Left renal pelvis (tissue), 4 donors: ENCODE measurements around the gene DGKG. TPM values are rescaled to one million over a fixed set of nuclear protein-coding genes. Genes with fewer than 3 reads are reported as not detected.

ENCODE experiments used
- DNase-seq, 4 donors: peaks; one replicate each; pipeline ENCODE4 v3.0.0-alpha.2; 2013; ENCODE audit warnings: low read depth in 4 of 4, low spot score in 3 of 4
- polyA plus RNA-seq, 4 donors: library from polyadenylated mRNA; unstranded; fragments of 120-200 nt; gene quantifications; one replicate each; pipeline ENCODE4 v1.2.1, GENCODE V29; 2013; ENCODE audit not compliant: insufficient read length in 4 of 4

The DGKG gene
- polyA plus RNA-seq, 4 donors = 0.39 to 0.56 (median 0.50) TPM

DNA sequence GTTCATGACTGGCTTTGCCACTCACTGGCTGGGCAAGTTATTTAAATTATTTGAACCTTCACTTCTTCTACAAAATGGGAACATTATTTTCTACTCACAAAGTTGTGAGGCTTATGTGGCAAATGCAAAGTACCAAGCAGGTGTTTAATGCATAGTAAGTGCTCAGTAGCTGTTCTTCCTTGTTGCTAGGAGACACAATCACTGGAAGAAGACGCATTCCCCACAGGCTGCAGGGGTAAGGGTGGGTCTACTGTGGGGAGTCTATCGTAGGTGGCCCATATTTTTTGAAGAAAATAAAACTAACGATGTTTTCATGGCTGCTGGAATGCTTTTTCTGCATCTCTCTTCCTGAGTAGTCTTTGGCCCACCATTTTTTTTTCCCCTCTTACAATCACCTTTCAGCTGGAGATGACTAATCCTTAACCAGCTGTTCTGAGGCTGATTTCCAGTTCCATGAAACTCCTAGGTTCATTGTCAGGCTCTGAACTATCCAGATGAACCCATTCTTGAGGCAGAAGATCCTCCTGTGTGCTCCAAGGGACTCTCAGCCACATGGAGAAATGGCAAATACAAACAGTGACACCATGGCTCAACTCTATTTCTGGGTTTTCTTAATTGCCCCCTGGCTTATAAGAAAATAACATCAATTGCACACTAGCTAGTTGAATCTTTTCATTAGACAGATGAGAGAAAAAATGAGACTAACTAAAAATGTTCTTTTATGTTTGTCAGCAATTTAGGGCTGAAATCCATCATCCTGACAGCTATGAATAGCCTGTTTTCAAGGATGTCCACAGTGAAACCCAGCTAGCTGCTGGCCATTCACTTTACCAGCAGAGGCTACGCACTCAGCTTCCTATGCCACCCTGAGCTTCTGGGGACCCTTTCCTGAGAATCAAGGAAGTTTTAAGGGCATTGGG lies 144.9 kb downstream of the DGKG start:
- DNase-seq = no peak

DNA sequence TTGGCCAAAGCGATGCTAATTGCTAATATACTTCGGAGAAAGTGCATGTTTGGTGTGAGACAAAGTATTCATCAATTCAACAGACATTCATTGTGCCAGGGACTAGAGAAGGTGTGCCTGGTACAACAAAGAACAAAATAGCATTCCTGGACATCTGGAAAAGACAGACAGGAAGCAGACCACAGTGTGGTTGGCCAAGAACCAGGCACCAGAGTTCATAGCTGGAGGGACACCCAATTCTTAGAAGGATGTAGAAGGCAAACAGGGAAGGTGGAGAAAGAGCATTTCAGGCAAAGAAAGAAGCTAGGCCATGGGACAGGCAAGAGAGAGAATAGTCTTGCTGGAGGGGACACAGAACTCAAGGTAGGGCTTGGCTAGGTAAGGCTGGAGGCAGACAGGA lies 147.4 kb downstream of the DGKG start:
- no peak for DNase-seq

DNA sequence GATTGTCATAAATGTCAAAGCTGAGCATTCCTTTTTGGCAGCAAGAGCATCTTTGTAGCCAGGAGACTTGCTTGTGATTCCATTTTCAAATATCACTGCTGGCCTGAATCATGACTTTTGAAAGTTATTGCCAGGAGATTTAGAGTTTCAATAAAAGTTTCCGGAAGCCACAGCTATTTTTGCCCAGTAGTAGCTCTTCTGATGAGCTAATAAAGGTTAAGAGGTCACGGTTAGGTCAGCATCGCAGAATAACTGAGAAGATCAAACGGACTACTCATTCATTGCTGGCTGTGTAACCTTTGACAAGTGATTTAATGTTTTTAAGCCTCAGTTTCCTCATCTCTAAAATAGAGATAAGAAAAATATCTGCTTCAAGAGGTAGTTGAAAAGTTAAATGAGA lies 148.1 kb downstream of the DGKG start:
- DNase-seq = no peak

DNA sequence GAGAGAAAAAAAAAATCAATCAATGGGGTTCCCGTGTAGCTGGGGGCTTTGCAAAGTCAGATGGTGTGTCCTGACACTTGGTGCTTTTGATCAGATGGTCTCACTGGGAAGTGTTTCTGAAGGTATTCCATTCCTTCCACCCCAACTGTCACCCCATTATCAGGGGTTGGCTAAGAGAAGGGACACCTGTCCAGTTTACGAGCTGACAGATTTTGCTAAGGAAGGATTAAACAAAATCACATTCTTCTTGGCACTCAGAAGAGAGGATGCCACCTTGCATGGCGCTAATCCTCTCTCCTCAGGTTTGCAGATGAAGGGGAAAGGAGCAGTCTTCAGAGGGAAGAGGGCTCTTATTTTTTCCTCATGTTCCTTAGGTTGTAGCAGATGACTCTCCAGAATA lies 149.4 kb downstream of the DGKG start:
- no peak for DNase-seq

DNA sequence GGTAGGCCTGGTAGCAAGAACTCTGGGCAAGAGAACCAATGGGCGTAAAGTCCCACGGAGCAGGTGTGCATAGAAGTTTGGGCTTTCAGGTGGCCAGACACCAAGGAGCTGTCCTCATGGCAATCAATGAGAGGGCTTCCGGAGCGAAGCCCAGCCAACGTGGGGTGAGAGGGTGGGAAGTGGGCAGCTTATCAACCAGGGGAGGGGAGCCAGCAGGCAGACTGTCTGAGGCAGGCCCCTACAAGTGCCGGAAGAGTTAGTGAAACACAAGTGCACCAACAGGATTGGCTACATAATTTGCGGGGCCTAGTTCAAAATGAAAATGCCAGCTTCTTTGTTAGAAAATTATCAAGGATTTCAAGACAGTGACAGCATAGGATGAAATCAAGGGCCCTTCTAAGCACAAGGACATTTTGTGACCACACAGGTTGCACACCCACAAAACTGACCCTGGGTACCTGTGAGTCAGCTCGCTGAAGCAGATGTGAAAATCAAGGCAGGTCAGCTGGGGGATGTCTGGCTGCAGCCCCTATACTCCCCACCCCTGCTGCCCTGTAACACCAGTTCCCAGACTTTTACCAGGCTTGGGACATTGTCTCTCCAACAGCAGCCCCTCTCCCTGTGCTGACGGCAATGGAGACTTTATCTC lies 151.1 kb downstream of the DGKG start:
- no peak for DNase-seq

DNA sequence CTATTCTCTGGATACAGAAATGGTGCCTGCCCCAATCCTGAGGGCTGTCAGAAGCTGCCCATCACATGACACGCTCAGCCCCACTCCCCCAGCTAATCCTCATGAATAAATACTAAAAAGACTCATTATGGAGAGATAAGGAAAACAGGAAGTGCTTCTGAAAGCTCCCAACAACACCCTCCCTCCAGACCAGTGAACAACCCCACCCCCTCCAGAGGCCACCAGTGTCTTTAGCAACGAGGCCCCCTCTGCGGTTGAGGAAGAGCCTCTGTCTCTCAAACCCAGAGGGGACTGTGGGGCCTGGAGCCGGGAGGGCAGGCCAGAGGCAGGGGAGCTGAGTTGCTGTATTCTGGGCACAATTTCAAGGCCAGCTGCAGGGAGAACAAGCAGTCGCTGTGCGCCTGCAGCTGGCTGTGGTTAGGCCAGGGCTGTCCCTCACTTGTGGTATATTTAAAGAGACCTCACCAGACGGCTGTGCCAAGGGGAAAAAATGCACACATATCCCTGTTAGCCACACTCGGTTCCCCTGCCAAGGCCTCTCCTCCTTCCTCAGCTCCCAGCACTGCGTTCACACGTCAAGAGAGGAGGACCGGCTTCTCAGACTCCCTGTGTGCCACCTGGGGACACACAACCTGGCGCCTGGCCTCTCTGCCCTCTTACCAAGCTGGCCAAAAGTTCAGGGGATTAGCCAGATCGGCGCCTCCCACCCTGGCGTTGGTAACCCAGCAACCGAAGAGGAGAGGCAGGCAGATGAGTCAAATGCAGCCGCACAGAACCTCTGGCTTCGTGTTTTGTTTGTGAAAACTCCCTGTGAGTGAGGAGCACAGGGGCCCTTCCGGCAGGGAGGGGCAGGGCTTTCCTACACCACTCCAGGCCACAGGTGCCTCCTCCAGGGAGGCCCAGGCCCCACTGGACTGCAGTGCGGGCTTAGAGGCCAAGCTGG lies 152.0 kb downstream of the DGKG start:
- DNase-seq = no peak

DNA sequence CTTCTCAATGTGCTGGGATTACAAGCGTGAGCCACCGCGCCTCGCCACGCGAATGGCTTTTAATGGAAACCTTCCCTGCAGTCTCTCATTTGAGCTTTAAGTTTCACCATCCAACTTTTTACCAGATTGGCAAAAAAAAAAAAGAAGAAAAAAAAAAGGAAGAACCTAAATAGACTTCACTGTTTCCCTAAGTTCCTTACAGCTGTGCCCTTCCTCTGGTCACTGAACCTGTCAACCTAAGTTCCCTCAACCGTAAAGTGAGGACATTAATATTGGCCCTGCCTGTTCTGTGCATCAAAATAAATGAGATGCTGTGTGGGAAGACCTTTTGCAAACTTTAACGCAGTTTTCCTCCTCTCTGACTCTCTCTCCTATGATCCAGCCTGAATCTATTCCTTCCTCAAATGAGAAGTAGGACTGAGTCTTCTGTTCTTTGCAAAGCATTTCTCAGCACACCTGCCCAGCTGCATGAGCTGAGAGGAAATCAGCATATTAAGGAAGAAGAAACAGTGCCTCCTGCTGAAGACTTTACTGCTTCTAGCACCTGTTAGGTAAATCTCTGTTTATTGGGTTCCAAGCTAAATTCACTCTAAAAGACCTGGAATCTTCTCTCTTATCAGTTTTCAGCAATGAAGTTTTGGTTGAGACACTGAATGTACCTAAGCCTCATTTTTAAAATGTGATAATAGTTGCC lies 153.6 kb downstream of the DGKG start:
- DNase-seq = no peak

DNA sequence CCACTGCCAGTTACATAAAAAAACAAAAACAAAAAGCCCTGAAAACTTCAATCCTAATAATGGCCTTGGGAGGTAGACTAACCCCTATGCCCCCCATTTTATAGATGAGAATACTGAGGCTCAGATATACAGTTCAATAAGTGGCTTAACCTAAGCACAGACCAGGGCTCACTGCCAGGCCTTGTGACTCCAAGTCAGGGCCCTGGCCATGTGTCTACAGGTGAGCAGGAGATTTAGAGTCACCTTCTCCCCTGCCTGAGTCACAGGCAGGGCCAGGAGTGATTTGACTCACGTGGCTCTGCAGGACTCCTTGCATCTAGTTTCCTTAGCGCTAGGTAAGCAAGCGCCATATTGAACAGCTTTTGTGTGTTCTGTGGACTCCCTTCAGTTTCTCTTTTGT lies 154.5 kb downstream of the DGKG start:
- DNase-seq = no peak

DNA sequence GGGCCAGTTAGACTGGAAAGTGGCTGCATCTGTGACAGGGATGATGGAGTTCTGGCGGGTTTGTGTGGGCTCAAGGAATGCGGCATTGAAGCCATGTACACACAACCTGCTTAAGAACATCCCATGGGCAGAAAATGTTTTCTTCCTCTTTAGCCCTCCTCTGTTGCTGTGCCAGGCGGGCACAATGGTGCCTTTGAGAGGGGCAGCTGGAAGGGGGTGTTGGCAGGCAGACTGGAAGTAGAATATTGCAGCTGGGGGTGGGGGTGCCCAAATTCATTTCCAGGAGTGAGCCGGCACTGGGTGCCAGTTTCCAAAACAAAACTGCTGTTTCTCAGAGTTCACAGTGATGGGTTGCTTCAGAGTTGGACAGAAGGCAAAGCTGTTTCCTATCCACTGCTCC lies 161.3 kb downstream of the DGKG start:
- no peak for DNase-seq

DNA sequence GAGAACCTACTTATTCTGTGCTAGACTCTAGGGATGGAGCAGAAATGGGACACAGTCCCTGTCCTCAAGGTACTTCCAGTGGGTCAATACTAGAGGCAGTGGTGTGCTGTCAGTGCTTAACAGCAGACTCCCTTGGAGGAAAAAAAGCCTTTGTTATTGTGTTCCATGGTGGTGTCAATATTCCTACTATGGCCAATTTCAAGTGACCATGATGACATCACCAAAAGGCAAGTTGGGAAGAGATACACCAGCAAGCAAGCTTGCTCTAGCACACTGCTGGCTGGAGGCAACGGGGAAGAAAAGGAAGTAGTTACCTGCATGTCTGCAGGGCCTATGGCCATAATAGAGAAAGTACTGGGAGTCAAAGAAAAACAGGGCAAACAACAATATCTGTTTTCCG lies 163.6 kb downstream of the DGKG start:
- DNase-seq = no peak

DNA sequence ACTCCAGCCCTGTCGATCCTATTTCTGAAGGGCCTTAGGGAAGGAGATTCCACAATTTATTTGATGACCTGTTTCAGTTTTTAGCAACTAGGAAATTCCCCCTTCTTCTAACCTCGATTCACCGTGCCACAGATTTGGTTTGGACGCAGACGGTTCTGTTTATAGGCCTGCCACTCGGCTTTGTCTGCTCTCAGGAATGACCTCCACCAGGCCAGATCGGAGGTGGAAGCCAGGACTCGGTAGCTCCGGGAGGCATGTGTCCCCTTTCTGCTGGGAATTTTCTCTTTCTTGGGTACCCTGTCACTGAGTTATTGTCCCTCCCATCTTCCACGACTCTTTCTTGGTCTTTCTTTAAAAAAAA lies 167.6 kb downstream of the DGKG start:
- DNase-seq = no peak

DNA sequence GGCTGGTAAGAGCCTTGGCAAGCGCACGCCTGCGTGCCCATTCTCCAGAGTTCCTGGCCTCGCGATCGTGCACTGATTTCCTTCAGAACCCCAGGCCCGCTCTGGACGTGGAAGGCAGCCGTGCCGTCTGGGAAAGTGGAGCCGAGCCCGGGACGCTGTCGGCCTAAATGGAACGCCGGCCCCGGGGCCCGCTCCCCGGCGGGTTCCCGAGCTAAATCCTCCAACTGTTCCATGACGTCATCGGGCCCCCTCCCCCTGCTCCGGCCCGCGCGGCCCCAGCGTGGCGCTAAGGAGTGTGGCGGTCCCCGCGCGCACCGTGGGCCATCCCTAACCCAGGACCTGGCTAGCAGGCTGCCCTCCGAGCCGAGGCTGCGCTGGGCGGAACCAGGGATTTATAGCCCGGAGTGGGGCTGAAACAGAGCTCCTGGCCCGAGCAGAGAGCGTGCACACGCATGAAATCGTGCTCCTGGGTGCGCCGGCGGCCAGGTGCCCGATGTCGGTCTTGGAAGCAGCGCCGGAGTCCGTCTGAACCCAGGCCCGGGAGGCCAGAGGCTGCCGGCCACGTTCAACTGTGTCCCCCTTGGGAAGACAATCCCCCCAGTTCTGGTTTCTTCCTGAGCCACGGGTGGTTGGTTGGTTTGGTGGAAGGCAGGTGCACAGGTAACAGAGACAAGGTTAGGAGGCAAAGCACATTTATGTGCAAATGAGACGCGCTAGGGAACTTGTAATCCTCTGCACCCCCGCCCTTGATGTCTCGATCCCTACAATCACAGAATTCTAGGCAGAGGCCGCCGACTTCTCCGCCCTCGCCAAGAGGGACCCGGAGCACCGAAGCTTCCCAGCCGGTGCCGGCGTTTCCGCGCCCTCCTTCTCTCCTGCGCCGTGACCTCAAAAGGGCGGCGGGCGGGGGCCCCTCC lies 168.2 kb downstream of the DGKG start:
- DNase-seq = peak in 1 of 4 donors; percentile 23

DNA sequence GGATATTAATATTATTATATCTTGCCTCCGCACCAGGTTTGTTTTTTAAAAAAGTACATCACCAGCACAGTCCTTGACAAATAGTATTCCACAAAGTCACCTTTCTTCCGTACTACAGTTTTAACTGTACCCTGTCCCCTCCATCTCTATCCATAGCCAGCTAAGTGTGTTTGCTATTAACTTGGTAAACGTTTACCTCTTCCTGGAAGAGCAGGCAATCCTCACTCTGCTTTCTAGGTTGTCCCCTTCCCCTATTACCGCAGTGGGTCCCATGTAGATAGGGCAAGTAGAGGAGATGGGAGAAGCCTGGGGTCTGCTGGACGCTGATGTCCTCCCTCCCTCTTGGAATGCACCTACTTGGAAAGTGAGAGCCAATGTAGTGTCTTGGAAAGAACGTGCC lies 169.2 kb downstream of the DGKG start:
- DNase-seq = no peak

DNA sequence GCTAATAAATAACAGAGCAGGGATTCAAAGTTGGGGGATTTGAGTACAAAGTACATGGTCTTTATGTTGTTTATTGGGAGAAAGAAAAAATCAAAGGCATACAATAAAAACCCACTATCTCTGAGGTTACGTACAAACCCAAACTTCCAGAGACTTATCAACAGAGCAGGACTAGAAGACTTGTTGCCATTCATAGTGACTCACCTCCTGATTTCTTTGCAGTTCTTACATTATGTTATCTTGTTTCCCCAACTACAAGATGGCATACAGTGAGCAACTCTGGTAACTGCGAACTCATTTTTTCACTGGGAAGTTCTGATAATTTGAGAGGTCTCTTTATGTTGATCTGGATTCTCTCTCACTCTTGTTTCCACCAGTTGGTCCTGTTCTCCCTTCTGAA lies 172.5 kb downstream of the DGKG start:
- DNase-seq = no peak

DNA sequence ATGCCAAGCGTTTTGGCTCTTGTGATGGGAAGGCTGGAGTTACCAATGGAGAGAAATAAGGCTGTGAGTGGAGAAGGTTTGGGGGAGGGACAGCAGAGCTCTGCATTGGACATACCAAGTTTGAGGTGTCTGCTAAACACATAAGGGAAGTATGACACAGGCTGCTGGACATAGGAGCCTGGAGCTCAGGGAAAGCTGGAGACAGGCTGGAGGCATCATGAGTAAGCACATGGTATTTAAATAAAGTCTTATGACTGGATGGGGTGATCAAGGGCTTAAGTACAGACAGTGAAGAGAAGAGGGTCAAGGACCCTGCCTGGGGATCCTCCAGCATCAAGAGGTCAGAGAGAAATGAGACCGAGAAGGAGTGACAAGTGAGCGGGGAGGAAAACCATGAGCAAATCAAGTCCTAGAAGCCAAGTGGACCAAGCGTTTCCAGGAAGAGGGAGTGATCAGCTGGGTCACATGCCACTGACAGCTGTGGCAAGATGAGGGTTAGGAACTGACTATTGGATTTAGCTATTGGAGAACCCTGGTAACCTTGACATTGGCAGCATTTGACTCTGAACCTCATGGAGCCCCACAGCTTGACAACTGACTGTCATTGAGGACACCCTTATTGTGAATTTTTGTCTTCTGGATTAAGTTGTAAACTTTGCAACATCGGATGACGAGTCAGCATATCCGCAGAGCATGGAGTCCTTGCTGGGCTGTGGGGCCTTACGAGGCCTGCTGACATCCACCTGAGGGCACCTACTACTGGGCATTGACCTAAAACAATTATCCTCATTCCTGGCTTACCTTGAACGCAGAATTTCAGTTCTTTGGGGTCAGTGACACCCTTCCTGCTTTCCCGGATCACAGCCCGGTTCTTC lies 174.4 kb downstream of the DGKG start:
- DNase-seq = no peak

DNA sequence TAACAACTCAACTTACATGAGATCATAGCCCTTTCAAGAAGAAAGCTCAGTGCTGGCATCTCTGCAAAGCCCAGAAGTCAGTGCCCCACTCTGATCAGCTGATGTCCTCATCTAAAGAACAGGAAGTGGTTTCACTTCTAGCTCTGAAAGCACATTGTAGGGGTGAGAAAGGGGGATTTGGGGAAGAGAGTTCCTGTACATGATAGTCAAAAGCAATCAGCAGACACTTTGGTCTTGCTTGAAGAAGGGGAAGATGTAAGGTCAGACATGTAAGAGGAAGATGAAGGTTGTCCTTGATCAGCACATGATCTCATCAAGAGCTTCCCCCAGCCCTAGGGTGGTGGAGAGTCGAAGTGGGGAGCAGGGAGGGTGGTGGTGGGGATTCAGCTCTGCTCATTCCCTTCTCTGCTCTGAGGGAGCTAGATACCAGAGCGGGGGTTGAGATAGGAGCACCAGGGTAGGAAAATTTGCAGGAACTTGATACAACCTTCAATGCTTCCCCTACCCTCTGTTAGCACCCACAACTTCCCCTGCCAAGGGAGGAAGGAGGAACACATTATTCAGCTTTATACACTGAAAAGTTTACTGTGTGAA lies 176.7 kb downstream of the DGKG start:
- DNase-seq = no peak

DNA sequence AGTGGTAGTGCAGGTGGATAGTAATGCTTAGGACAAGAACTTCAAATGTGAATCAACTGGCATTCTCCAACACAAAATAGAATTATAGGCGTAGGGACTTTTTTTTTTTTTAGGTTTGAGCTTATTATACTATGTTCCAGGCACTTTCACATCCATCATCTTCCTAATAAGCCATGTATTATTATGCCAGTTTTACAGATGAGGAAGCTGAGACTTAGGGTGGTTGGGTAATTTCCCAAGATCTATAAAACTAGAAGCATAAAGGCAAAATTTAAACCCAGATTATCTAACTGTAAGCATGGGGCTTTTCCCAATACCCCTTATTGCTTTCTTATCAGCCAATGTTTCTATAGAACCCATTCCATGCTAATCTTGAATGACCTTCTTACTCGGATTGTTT lies 178.0 kb downstream of the DGKG start:
- DNase-seq = no peak

DNA sequence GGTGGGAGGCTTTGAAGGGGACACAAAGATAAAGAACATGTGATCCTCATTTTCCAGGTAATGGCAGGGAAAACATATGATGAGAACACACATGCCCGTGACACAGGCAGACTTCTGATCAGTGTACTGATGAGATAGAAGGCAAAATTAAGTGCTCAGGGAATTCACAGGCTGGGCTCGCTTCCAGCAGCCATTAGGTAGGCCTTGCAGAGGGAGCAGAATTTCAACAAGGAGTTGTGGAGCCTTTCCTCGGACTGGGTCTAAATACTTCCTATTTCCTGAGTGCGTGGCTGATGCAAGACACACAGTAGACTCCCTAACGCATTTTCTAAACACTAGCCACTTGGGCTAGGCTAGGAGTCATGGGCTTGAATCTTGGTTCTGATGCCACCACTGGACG lies 179.2 kb downstream of the DGKG start:
- no peak for DNase-seq
